Heart right ventricle (tissue), 16 donors: ENCODE results near the gene ATAT1. TPM values are rescaled to one million over a fixed set of nuclear protein-coding genes. Genes with fewer than 3 reads are reported as not detected.
"Not testable (repeated sequence)": the region's sequence is repeated elsewhere in the genome, so short reads cannot be mapped to it uniquely, and the experiment has no call there.

Source experiments
- ATAC-seq, 8 donors: fragments of 200-7000 bp; cut with Tn5 transposase; one replicate each; pipeline ENCODE4 v1.9.1; 2020; ENCODE audit warnings: mild to moderate bottlenecking in 8 of 8, moderate library complexity in 8 of 8, moderate number of reproducible peaks in 1 of 8
- DNase-seq, 2 donors: peaks; one replicate each; pipeline ENCODE4 v3.0.0-alpha.2; 2020
- H3K27ac ChIP-seq, 10 donors: fragments of 200-600 bp; sonication (generic) in 2 of 10; one replicate each; pipeline versions ENCODE4 v1.5.0 to v1.8.0; 2020 to 2022; ENCODE audit warnings: mild to moderate bottlenecking in 3 of 10
- H3K27me3 ChIP-seq, 7 donors: fragments of 200-600 bp; one replicate each; pipeline ENCODE4 v1.8.0; 2021 to 2022; ENCODE audit warnings: mild to moderate bottlenecking in 2 of 7
- H3K36me3 ChIP-seq, 9 donors: fragments of 200-600 bp; sonication (generic) in 1 of 9; one replicate each; pipeline versions ENCODE4 v1.5.0 to v1.8.0; 2020 to 2022; ENCODE audit warnings: mild to moderate bottlenecking in 2 of 9
- H3K4me1 ChIP-seq, 9 donors: fragments of 200-600 bp; sonication (generic) in 1 of 9; one replicate each; pipeline versions ENCODE4 v1.5.0 to v1.8.0; 2020 to 2022; ENCODE audit warnings: mild to moderate bottlenecking in 4 of 9
- H3K4me3 ChIP-seq, 10 donors: fragments of 200-600 bp; sonication (generic) in 2 of 10; one replicate each; pipeline versions ENCODE4 v1.5.0 to v1.8.0; 2020 to 2022; ENCODE audit warnings: mild to moderate bottlenecking in 7 of 10, moderate library complexity in 2 of 10
- H3K9me3 ChIP-seq, 11 donors: fragments of 200-600 bp in 10 of 11; sonication (generic) in 2 of 11; one replicate each; pipeline versions ENCODE4 v1.5.0 to v1.8.0; 2013 to 2022; ENCODE audit warnings: mild to moderate bottlenecking in 2 of 11, control low read depth in 1 of 11, moderate library complexity in 1 of 11
- WGBS, 2 donors: extraction: QIAGEN DNeasy Blood & Tissue Kit; methylation state at CpG; one replicate each; pipeline ENCODE4 v1.1.7; 2013; ENCODE audit warnings: inconsistent platforms in 1 of 2; 5-methylcytosine and 5-hydroxymethylcytosine counted together
- intact Hi-C, 10 donors: fragments of 100-400 bp; cut with DNase I; formaldehyde crosslinking; loops; one replicate each; pipeline versions ENCODE4 v1.11.1 to v1.14.2; 2022
- polyA plus RNA-seq, 2 donors: library from polyadenylated mRNA; stranded (reverse); fragments of 200-250 nt; gene quantifications; one replicate each; pipeline ENCODE4 v1.2.3, GENCODE V29; 2013
- total RNA-seq, 10 donors: library from RNA; stranded (reverse); fragmentation: NEBNext Ultra II Directional in 3 of 10; extraction: Animal tissue kit (Norgen Biotek cat#: 25700) in 3 of 10; gene quantifications; one replicate each; pipeline versions ENCODE4 v1.2.1 to v1.2.4, GENCODE V29; 2021 to 2023
- TF ChIP-seq, protein P1 (sequence below), 9 donors: fragments of 200-600 bp; sonication (generic) in 2 of 9; IDR thresholded peaks; one replicate each; pipeline versions ENCODE4 v1.5.0 to v1.8.0; 2021 to 2022; ENCODE audit warnings: antibody characterized with exemption in 9 of 9, mild to moderate bottlenecking in 5 of 9, moderate library complexity in 1 of 9
- donor health status: Arrhythmogenic right ventricular cardiomyopathy.
- donor health status: ischemic (EF 13 %, LVEDD 7.1; RV severe dilation, severe dysfunction).
- donor health status: healthy with polysubstance abuse.
- donor health status: DM: no; HTN: yes; CAD: no.
- donor health status: DM: no; HTN: no; CAD: no.
- donor health status: ischemic (EF 25% LVEDD 6.9; RV normal size, moderate dysfunction).
- donor health status: ischemic (EF 25% LVEDD 5.7; RV mildly dilated, moderate dysfunction).
- donor health status: healthy.
- donor health status: DM: yes; HTN: yes; CAD: no.
- donor health status: Ischemic cardiomyopathy.
- donor health status: ischemic (EF 35%, LVEDD 5.7; RV mildly dilated, moderate dysfunction).
- donor health status: nonischemic (EF 11% LVEDD 7.7; RV severe dilation, severe dysfunction).
- donor health status: DM: yes; HTN: yes; CAD: no.
- donor health status: PGD.
- donor health status: ischemic (EF 29% LVEDD 5.4; RV normal size, mild dysfunction).
- donor health status: nonischemic (EF 23%, LVEDD 6.1; RV moderate dilation, normal function).

ATAT1 gene
- total and polyA plus RNA-seq, 12 donors: 1.8 to 4.6 (median 2.9) TPM

- WGBS, 2 donors: 91 to 93% methylated on average over 34 of the region's 34 CpGs
These were observed 38.5 kb downstream of the ATAT1 start for GRCh38 chr6:30664994-30665767.

GRCh38 chr6:30666300-30666699 lies 39.6 kb downstream of the ATAT1 start:
- 80 to 85% methylated on average over 2 of the region's 2 CpGs for WGBS, 2 donors
- DNase-seq, H3K9me3 ChIP-seq, H3K4me3 ChIP-seq, intact Hi-C loops, ATAC-seq, H3K4me1 ChIP-seq, H3K27me3 ChIP-seq, H3K27ac ChIP-seq: not testable (repeated sequence)
- H3K36me3 ChIP-seq: peaks cover 0 to 100% (median 58%) of the 10 kb centered on the region in 9 donors

More at GRCh38 chr6:30664994-30665767, 38.5 kb downstream of the ATAT1 start:
- no peaks in the 10 kb centered on the region for H3K27me3 ChIP-seq
- H3K27ac ChIP-seq: no peak overlapping the region
- peaks cover 0 to 100% (median 62%) of the 10 kb centered on the region in 9 donors for H3K36me3 ChIP-seq
- H3K4me3 ChIP-seq: no peak overlapping the region
- ATAC-seq: peak in 3 of 8 donors; percentile 15 to 46 (median 19)
- DNase-seq: no peak
- TF ChIP-seq, protein P1, sequence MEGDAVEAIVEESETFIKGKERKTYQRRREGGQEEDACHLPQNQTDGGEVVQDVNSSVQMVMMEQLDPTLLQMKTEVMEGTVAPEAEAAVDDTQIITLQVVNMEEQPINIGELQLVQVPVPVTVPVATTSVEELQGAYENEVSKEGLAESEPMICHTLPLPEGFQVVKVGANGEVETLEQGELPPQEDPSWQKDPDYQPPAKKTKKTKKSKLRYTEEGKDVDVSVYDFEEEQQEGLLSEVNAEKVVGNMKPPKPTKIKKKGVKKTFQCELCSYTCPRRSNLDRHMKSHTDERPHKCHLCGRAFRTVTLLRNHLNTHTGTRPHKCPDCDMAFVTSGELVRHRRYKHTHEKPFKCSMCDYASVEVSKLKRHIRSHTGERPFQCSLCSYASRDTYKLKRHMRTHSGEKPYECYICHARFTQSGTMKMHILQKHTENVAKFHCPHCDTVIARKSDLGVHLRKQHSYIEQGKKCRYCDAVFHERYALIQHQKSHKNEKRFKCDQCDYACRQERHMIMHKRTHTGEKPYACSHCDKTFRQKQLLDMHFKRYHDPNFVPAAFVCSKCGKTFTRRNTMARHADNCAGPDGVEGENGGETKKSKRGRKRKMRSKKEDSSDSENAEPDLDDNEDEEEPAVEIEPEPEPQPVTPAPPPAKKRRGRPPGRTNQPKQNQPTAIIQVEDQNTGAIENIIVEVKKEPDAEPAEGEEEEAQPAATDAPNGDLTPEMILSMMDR (IDR thresholded peaks at IDR 0.05): no peak
- no peaks in the 10 kb centered on the region for H3K4me1 ChIP-seq
- no peaks in the 10 kb centered on the region for H3K9me3 ChIP-seq
- intact Hi-C loops: no loop called here

DNA sequence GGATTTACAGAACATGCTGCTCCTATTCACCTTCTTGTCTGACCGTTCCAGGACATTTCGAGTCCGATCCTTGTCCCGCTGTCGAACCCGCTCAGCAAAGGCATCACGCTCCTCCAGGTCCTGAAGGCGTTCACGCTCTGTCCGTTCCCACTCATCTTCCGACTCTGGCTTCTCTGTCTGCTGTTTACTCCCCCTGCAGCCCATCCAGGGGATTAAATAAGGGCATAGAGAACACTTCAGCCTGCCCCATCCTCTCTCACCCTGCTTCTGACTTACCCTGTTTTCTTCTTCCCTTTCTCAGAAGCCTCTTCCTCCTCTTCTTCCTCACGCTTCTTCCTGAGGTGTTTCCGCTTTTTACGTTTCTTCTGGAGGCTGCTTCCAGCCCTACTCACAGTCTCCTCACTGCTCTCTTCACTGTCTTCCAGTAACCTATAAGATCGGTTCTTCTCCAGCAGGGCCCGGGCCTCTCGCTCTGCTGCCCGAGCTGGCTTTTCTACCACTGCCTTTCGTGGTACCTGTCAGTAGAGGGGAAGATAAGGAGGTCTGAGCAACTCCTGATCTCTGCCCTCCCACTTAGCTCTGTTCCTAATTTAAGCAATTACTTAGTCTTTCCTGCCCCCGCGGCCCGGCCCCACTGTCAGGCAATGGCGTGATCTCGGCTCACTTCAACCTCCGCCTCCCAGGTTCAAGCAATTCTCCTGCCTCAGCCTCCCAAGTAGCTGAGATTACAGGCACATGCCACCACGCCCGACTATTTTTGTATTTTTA lies 44.3 kb downstream of the ATAT1 start:
- TF ChIP-seq, protein P1 (IDR thresholded peaks at IDR 0.05): no peak
- Histone ChIP-seq H3K4me3 (peak overlapping the region in 1 of 10 donors; percentile 70), H3K36me3 (peaks cover 0 to 58% (median 22%) of the 10 kb centered on the region in 9 donors), H3K4me1 (peaks cover 0 to 26% (median 18%) of the 10 kb centered on the region in 9 donors), H3K27ac (no peak overlapping the region), H3K27me3 (no peaks in the 10 kb centered on the region), H3K9me3 (no peaks in the 10 kb centered on the region)
- WGBS, 2 donors: 79% methylated on average over 27 of the region's 27 CpGs
- intact Hi-C loops: loop anchor here in 6 of 10 donors (5.0 to 10.0 kb wide), 5 partner anchors 44 to 206 kb away; partner anchors contain the start of genes HLA-E (in 4 of the 6) and ATAT1 (in 2 of the 6)
- DNase-seq: no peak
- ATAC-seq: no peak

DNA sequence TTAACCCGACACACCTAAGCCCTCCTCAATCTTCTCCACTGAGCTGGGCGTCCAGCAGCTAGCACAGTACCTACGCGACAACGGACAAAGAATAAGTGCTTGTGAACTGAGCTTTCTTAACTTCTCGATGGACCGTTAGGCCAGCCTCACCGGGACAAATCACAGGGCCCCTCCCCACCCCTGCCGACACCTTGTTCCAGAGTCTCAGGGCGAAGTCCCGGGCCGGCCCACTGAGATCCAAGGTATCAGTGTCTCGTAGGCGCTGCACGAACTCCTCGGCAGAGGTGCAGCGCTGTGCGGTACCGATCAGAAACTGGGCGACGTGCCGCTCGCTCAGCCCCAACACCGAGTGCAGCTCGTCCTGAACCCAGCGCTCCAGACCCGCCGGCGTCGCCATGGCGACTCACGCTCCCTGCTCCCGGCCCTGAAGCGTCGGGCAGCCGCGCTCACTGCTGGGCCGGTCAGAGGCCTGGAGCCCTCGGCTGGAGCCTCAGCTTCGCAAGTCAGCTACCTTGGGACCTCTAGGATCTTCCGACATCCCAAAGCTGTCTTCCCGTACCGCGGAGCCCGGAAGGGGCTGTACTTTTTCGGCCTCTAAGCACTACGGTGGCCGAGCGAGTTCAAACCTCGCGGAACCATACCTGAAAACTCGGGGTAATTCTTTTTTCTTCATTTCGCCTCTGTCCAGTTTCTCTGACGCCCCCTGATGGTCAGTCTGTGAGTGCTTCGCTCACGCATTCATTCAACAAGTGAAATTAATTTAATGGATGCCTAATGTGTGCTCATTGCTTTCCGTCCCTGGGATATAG lies 46.0 kb downstream of the ATAT1 start, which contains the start of gene DHX16:
TSS of gene DHX16 (minus strand) at position 562 of the 809 bp plus-strand sequence. CDS start at position 397, 165 bp downstream.
- H3K36me3 ChIP-seq: peaks cover 0 to 58% (median 32%) of the 10 kb centered on the region in 9 donors
- H3K9me3 ChIP-seq: no peaks in the 10 kb centered on the region
- DNase-seq (peak; percentile 94 to 98), ATAC-seq (peak; percentile 86 to 95 (median 91))
- peak within 1 kb of the TSS in 9 of 10 donors; percentile 57 to 91 (median 79) for H3K27ac ChIP-seq
- peak within 1 kb of the TSS; percentile 70 to 99 (median 89) for H3K4me3 ChIP-seq
- peaks cover 0 to 30% (median 18%) of the 10 kb centered on the region in 9 donors for H3K4me1 ChIP-seq
- H3K27me3 ChIP-seq: no peaks in the 10 kb centered on the region
- TF ChIP-seq, protein P1 (IDR thresholded peaks at IDR 0.05): peak; percentile 79 to 93 (median 87)
- 0% methylated on average over 57 of the region's 57 CpGs for WGBS, 2 donors
- intact Hi-C loops: loop anchor here in 6 of 10 donors (2.0 to 10.0 kb wide), 6 partner anchors 45 to 205 kb away; partner anchors contain the start of genes HLA-E (in 4 of the 6) and ATAT1 (in 2 of the 6)
